HUDEP-2 (cell line): Measurements from ENCODE around the gene COL9A3.
A peak's percentile ranks its signal among the peaks of the same experiment; 100 is the strongest.

Experiments used
- DNase-seq, 76 experiments: peaks; one replicate each; lab custom pipeline; 2025; ENCODE audit not compliant: unreplicated experiment in 76 of 76; lab: John Stamatoyannopoulos, UW

Gene COL9A3

DNA sequence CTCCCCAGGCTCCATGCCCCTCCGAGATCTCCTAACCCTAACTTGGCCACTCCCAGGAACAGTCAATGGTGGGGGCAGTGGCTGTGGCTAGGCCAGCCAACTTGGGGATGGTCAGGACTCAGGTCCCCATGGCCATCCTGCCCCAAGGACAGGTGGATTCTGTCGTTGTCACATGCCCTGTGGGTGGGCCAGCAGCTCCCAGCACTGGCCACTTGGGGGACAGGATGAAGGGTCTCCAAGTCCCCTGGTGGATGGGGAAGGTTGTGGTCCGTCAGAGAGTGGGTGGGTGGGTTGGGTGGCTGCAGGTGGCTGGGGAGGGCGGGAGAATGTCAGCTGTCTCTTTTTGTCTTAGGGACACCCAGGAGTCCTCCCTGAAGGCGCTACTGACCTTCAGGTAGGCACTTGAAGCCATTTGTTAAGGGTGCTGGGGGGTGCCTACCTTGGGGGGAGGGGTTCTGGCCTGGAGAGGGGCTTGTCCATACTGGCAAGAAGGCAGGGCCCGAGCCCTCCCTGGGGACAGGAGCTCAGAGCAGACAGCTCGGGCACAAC, 5.5 kb downstream of the COL9A3 start:
- no peak for DNase-seq

GRCh38 chr20:62822788-62823651, 6.2 kb downstream of the COL9A3 start:
- DNase-seq = peak in 73 of 76 experiments; percentile 32 to 92 (median 77)

DNA sequence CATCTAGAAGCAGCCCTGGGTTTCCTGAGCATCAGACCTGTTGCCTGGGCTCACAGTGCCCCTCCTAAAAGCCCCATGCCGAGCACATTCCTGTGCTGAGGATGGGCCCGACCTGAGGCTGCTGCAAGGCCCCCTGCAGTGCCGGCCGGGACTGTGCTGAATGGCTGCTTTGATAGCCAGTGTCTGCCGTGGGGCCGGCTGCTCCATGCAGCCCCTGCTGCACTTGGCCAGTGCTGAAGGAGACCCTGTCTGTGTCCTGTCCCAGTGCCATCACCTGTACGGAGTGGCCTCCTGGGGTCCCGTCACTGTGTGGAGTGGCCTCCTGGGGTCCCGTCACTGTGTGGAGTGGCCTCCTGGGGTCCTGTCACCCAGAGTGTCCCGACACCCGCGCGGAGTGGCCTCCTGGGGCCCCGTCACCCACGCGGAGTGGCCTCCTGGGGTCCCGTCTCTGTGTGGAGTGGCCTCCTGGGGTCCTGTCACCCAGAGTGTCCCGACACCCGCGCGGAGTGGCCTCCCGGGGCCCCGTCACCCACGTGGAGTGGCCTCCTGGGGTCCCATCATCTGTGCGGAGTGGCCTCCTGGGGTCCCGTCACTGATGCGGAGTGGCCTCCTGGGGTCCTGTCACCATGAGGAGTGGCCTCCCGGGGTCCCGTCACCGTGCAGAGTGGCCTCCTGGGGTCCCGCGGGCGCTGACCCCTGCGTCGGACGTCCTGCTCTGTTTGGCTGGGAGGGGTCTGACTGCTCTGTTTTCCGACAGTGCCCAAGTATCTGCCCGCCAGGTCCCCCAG, 7.0 kb downstream of the COL9A3 start:
- DNase-seq = no peak

DNA sequence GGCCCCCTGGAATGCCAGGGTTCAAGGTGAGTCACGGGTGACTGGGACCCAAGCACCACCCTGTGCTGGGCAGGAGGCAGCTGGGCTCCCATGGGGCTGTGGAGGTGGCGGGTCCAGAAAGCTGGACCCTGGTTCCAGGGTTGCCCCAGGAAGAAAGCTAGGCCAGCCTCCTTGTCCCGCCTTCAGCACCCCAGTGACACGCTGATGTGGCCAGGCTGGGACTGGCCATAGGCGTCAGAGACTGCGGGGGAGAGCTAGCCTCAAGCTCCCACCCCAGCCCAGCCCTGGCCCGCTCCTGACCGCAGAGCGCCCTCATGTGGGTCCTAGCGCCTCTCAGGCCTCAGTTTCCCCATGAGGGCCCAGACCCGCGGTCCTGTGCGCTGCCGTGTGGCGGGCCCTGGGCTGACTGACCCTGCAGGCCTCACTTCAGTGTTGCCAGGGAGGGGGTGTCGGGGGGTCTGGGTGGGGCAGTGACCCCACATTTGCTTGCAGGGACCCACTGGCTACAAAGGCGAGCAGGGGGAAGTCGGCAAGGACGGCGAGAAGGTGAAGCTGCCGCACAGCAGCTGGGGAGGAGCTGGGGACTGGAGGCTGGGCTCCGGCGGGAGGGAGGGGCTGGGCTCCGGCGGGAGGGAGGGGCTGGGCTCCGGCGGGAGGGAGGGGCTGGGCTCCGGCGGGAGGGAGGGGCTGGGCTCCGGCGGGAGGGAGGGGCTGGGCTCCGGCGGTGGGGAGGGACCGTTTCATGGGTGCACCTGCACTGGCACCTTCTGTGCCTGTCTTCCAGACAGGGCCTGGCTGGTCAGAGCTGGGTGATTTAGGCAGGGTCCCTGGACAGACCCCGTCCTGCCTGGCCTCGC, 7.9 kb downstream of the COL9A3 start:
- peak in 56 of 76 experiments; percentile 7 to 83 (median 55) for DNase-seq

DNA sequence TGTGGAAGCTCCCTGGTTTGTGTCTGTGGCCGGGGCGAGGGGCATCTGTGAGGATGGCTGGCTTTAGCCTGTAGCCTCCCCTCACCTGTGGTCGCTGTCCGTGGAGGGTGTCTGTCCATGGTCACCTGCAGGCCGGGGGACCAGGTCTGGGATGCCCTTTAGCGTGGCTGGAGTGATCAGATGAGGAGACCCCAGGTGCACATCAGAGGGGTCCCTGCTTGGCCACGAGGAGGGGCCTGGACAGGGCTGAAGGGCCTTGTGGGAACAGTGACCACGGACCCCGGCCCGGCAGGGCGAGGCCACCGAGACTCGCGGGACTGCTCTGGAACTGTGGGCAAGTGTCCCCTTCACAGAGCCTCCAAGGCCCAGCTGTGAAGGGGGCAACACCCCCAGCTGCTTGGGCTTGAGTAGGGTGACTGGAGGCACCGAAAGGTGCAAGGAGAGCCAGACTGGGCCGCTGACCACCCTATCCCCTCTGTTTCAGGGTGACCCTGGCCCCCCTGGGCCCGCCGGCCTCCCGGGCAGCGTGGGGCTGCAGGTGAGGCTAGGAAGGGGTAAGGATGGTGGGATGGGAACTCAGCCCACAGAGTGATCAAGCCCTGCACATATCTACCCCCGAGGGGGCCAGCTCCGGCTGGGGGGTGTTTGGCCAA, 8.6 kb downstream of the COL9A3 start:
- no peak for DNase-seq

DNA sequence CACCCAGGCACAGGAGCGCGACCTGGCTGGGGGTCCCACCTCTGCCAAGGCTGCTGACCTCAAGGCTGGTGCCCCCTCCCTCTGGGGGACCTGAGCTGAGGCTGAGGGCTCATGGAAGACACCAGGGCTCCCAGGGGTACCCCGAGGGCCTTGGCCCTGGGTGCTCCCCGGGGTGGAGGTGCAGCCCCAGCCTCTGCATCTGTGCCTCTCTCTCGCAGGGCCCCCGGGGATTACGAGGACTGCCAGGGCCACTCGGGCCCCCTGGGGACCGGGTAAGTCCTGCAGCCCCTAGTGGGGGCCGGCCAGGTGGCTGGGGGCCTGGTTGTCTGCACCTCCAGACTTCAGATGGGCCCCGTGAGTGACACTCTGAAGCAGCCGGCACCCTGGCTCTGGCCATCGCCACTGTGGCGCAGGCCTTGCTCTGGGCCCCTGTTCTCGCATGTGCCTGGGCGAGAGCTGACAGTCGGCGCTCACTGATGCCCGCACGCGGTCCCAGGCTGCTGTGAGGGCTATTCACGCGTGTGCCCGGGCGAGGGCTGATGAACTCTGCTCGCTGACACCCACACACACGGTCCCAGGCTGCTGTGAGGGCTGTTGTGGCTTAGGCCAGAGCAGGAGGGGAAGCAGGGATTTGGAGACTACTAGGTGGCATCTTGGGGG, 9.3 kb downstream of the COL9A3 start:
- peak in 1 of 76 experiments; percentile 15 for DNase-seq

- DNase-seq = no peak
Observed at GRCh38 chr20:62826646-62827310, 9.9 kb downstream of the COL9A3 start.

GRCh38 chr20:62827311-62828038, 10.6 kb downstream of the COL9A3 start:
- DNase-seq = no peak

DNA sequence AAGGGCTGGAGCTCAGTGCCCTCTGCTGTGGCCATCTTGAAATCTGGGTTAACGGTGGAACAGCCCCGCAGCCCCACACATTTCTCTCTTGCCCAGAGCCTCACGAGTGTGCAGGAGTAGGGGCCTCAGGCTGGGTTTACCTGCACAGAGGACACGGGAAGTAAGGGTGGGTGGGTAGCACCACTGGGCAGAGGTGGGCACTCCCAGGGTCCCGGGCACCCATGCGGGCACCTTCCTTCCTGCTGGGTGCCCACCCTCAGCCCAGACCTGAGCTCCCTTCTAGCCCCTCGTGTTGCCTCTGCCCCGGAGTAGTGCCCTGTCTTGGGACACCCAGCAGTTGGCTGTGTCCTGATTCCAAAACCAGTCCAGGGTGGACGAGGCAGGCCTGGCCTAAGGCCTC, 11.2 kb downstream of the COL9A3 start:
- DNase-seq = no peak

- no peak for DNase-seq
Observed at GRCh38 chr20:62828511-62829230, 11.8 kb downstream of the COL9A3 start.

- no peak for DNase-seq
Observed at GRCh38 chr20:62829231-62830230, 12.7 kb downstream of the COL9A3 start.

- DNase-seq = no peak
Observed at GRCh38 chr20:62830251-62830650, 13.4 kb downstream of the COL9A3 start.

GRCh38 chr20:62830821-62831220, 14.0 kb downstream of the COL9A3 start:
- DNase-seq = no peak

DNA sequence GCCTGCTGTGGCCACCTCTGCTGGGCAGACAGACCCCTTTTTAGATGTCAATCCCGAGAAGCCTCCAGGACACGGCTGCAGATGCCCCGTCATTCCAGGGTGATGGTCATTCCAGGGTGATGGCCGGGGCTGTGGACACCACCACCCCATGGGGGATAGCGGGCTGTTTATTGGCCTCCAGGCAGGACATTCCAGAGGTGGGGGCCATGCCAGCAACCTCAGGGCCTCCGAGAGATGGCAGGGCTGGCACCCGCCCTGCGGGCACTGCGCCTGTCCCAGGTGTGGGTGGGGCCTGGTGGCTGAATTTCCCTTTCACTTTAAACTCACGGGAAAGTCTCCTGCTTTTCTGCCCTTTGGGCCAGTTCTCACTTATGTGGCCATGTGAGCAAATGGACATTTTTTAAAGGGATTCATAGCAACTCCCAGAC, 14.5 kb downstream of the COL9A3 start:
- no peak for DNase-seq

- no peak for DNase-seq
Observed at GRCh38 chr20:62831854-62832211, 15.0 kb downstream of the COL9A3 start.

DNA sequence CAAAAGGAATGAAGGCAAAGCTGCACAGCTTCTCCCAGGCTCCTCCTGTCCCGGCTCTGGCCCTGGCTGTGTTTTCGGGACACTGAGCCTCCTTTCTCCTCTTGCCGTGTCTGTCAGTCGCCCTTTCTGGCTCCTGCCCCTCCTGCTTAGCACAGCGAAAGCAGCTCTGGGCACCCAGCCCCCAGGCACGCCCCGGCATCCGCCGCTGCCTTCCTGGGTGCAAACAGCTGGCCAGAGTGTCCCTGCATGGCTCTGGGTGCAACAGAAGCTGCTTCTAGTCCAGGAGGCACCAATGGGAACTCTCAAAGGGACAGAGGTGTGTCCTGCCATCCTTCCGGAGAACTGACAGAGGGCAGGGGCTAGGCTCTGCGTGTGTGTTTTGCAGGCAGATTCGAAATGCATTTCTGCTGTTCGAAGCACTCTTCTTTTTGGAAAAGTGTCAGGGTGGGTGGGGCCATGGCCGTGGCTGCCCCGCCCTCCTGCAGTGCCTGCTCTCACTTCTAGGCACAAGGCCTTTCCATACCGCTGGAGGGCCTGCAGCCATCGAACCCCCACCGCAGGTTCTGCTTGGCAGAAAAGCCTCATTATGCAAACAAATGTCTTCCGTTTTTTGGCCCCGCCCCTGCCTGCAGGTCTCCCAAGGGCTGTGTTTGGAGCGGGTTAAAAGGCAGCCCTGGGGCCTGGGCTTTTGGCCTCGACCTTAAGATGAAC, 15.5 kb downstream of the COL9A3 start:
- DNase-seq = peak in 55 of 76 experiments; percentile 5 to 63 (median 34)
